GM23248 (cell line): ENCODE measurements around the gene PITPNM3. TPM values are rescaled to one million over a fixed set of nuclear protein-coding genes. Genes with fewer than 3 reads are reported as not detected.

Experiments used
- DNase-seq: peaks from one replicate; pipeline ENCODE4 v3.0.0-alpha.2; 2015
- H2AFZ ChIP-seq: fragments of 200-600 bp; sonication (generic); 2 replicates; pipeline ENCODE4 v1.6.1; 2016; ENCODE audit warnings: antibody characterized with exemption
- H3F3A ChIP-seq: fragments of 200-600 bp; sonication (generic); 2 replicates; pipeline ENCODE4 v1.6.1; 2016; ENCODE audit warnings: mild to moderate bottlenecking, antibody characterized with exemption, mixed run types; ENCODE audit not compliant: insufficient read depth
- H3K27ac ChIP-seq: fragments of 200-600 bp; sonication (generic); 2 replicates; pipeline ENCODE4 v1.5.1; 2016; ENCODE audit warnings: mild to moderate bottlenecking
- H3K27me3 ChIP-seq: fragments of 200-600 bp; sonication (generic); replicated peaks from 2 replicates; pipeline ENCODE4 v1.6.1; 2016; ENCODE audit warnings: mild to moderate bottlenecking; ENCODE audit not compliant: insufficient read depth
- H3K36me3 ChIP-seq: fragments of 200-600 bp; sonication (generic); 2 replicates; pipeline ENCODE4 v1.6.1; 2016; ENCODE audit warnings: low read depth, mild to moderate bottlenecking
- H3K4me1 ChIP-seq: fragments of 200-600 bp; sonication (generic); 2 replicates; pipeline ENCODE4 v1.6.1; 2016; ENCODE audit warnings: mild to moderate bottlenecking; ENCODE audit not compliant: insufficient read depth
- H3K4me2 ChIP-seq: fragments of 200-600 bp; sonication (generic); one replicate; pipeline ENCODE4 v1.6.1; 2016; ENCODE audit warnings: mild to moderate bottlenecking; ENCODE audit not compliant: unreplicated experiment
- H3K4me3 ChIP-seq: fragments of 200-600 bp; sonication (generic); 2 replicates; pipeline ENCODE4 v1.5.1; 2016; ENCODE audit warnings: mild to moderate bottlenecking
- H3K79me2 ChIP-seq: fragments of 200-600 bp; sonication (generic); 2 replicates; pipeline ENCODE4 v1.6.1; 2016; ENCODE audit warnings: mild to moderate bottlenecking; ENCODE audit not compliant: insufficient read depth
- H3K9ac ChIP-seq: fragments of 200-600 bp; sonication (generic); 2 replicates; pipeline ENCODE4 v1.6.1; 2016; ENCODE audit warnings: mild to moderate bottlenecking
- H3K9me2 ChIP-seq: fragments of 200-600 bp; sonication (generic); 2 replicates; pipeline ENCODE4 v1.6.1; 2016; ENCODE audit warnings: mixed run types, mild to moderate bottlenecking, moderate library complexity; ENCODE audit not compliant: insufficient read depth
- H3K9me3 ChIP-seq: fragments of 200-600 bp; sonication (generic); one replicate; pipeline ENCODE4 v1.6.1; 2017; ENCODE audit warnings: low read depth
- H4K20me1 ChIP-seq: fragments of 200-600 bp; sonication (generic); 2 replicates; pipeline ENCODE4 v1.6.0; 2016; ENCODE audit not compliant: insufficient read depth
- EZH2 ChIP-seq: fragments of 200-600 bp; sonication (generic); IDR thresholded peaks from 2 replicates; pipeline ENCODE4 v1.6.1; 2018; ENCODE audit warnings: antibody characterized with exemption, mild to moderate bottlenecking; ENCODE audit not compliant: insufficient read depth, poor library complexity, severe bottlenecking
- EZH2phosphoT487 ChIP-seq: fragments of 200-600 bp; sonication (generic); IDR thresholded peaks from 2 replicates; pipeline ENCODE4 v1.6.1; 2018; ENCODE audit warnings: antibody characterized with exemption, moderate library complexity, mild to moderate bottlenecking, low read depth; ENCODE audit not compliant: insufficient read depth
- WGBS, 2 experiments: methylation state at CpG; one replicate each; pipeline ENCODE4 v1.1.6; 2015 to 2017; ENCODE audit warnings: low lambda C conversion rate in 2 of 2, low coverage in 1 of 2; ENCODE audit errors: missing lambda C conversion rate in 2 of 2; 5-methylcytosine and 5-hydroxymethylcytosine counted together
- in situ Hi-C: fragments of 300-500 bp; cut with MboI; formaldehyde crosslinking; loops from 2 replicates; pipeline ENCODE4 v1.15.0; 2020
- polyA plus RNA-seq: library from polyadenylated mRNA; unstranded; fragments of >200 nt; fragmentation: Nextera tagmentation; extraction: Ambion mirVana; gene quantifications from 2 replicates; pipeline ENCODE4 v1.2.1, GENCODE V29; 2016
- total RNA-seq: library from RNA; depleted of rRNA; stranded (reverse); fragments of >200 nt; shearing (Covaris generic); gene quantifications from 2 replicates; pipeline ENCODE4 v1.2.3, GENCODE V29; 2014

PITPNM3 gene
- total and polyA plus RNA-seq, 2 experiments from 2014 or later: 6.5 to 12.8 TPM

GRCh38 chr17:6491071-6491700, 65.2 kb downstream of the PITPNM3 start:
- in situ Hi-C loops: no loop called here
- Histone ChIP-seq H3K9ac (no peak overlapping the region), H3F3A (no peaks in the 10 kb centered on the region), H4K20me1 (no peaks in the 10 kb centered on the region), H3K4me2 (no peak overlapping the region), H3K27ac (no peak overlapping the region), H3K4me3 (no peak overlapping the region), H3K27me3 (no peaks in the 10 kb centered on the region), H2AFZ (no peak overlapping the region), H3K9me2 (no peaks in the 10 kb centered on the region), H3K9me3 (no peaks in the 10 kb centered on the region), H3K36me3 (no peaks in the 10 kb centered on the region), H3K79me2 (no peaks in the 10 kb centered on the region), H3K4me1 (peaks cover 8% of the 10 kb centered on the region)
- DNase-seq: no peak
- WGBS, 2 experiments: 82 to 90% methylated on average over 5 to 7 of the region's 7 CpGs
- TF ChIP-seq EZH2phosphoT487: no peak
- no peak for TF ChIP-seq EZH2

GRCh38 chr17:6489016-6489550, 67.3 kb downstream of the PITPNM3 start:
- Histone ChIP-seq H3K27ac (no peak overlapping the region), H3K4me3 (no peak overlapping the region), H3K4me1 (peaks cover 8% of the 10 kb centered on the region), H3F3A (no peaks in the 10 kb centered on the region), H3K4me2 (no peak overlapping the region), H3K36me3 (no peaks in the 10 kb centered on the region), H2AFZ (no peak overlapping the region), H4K20me1 (no peaks in the 10 kb centered on the region), H3K27me3 (no peaks in the 10 kb centered on the region), H3K9ac (no peak overlapping the region), H3K9me2 (no peaks in the 10 kb centered on the region), H3K9me3 (no peaks in the 10 kb centered on the region), H3K79me2 (no peaks in the 10 kb centered on the region)
- in situ Hi-C loops: no loop called here
- 57% methylated on average over 6 of the region's 6 CpGs for WGBS, 2 experiments
- TF ChIP-seq EZH2 (no peak), EZH2phosphoT487 (no peak)
- peak; percentile 47 for DNase-seq

- Histone ChIP-seq H3K36me3 (no peaks in the 10 kb centered on the region), H3F3A (no peaks in the 10 kb centered on the region), H3K9ac (no peak overlapping the region), H3K4me1 (peaks cover 8% of the 10 kb centered on the region), H3K9me2 (no peaks in the 10 kb centered on the region), H3K4me2 (no peak overlapping the region), H2AFZ (no peak overlapping the region), H3K9me3 (no peaks in the 10 kb centered on the region), H3K27ac (no peak overlapping the region), H3K27me3 (no peaks in the 10 kb centered on the region), H4K20me1 (no peaks in the 10 kb centered on the region), H3K4me3 (no peak overlapping the region), H3K79me2 (no peaks in the 10 kb centered on the region)
- WGBS, 2 experiments: 70 to 71% methylated on average over 6 of the region's 6 CpGs
- in situ Hi-C loops: no loop called here
- TF ChIP-seq EZH2phosphoT487: no peak
- DNase-seq: peak; percentile 20
Observed at GRCh38 chr17:6488008-6488539, 68.3 kb downstream of the PITPNM3 start.

- in situ Hi-C loops: no loop called here
- Histone ChIP-seq H3F3A (no peaks in the 10 kb centered on the region), H3K36me3 (no peaks in the 10 kb centered on the region), H2AFZ (no peak overlapping the region), H3K27me3 (no peaks in the 10 kb centered on the region), H3K4me2 (no peak overlapping the region), H4K20me1 (no peaks in the 10 kb centered on the region), H3K27ac (no peak overlapping the region), H3K4me3 (no peak overlapping the region), H3K9ac (no peak overlapping the region), H3K9me2 (no peaks in the 10 kb centered on the region), H3K4me1 (peaks cover 8% of the 10 kb centered on the region), H3K79me2 (no peaks in the 10 kb centered on the region), H3K9me3 (no peaks in the 10 kb centered on the region)
- 38 to 39% methylated on average over 13 of the region's 13 CpGs for WGBS, 2 experiments
- DNase-seq: peak; percentile 17
- TF ChIP-seq EZH2 (no peak), EZH2phosphoT487 (no peak)
Observed at GRCh38 chr17:6487251-6488007, 68.9 kb downstream of the PITPNM3 start.
